B cell (primary cell): ENCODE measurements around the gene COL4A6.

Experiments used
- CTCF ChIP-seq: fragments of 200-600 bp; IDR thresholded peaks from one replicate; pipeline ENCODE4 v1.8.0; 2022; ENCODE audit warnings: antibody characterized with exemption, mild to moderate bottlenecking
- EZH2 ChIP-seq: IDR thresholded peaks from 2 replicates; pipeline ENCODE4 v1.6.1; 2012; ENCODE audit warnings: borderline replicate concordance, low read depth, mild to moderate bottlenecking, moderate library complexity, low read length; ENCODE audit not compliant: insufficient read depth, poor library complexity, severe bottlenecking

GRCh38 chrX:108257556-108257955 lies 180.7 kb downstream of the COL4A6 start:
- TF ChIP-seq EZH2 (no peak), CTCF (no peak)
